ENCODE results near the gene CFAP299. TPM values are rescaled to one million over a fixed set of nuclear protein-coding genes. Genes with fewer than 3 reads are reported as not detected.

Gene CFAP299
- total and polyA plus RNA-seq, 9 of the 15 experiments (the other 6 are each of a cell fraction or from before 2014, with no cell fraction given) = 0.09 to 3.0 (median 0.76) TPM

DNA sequence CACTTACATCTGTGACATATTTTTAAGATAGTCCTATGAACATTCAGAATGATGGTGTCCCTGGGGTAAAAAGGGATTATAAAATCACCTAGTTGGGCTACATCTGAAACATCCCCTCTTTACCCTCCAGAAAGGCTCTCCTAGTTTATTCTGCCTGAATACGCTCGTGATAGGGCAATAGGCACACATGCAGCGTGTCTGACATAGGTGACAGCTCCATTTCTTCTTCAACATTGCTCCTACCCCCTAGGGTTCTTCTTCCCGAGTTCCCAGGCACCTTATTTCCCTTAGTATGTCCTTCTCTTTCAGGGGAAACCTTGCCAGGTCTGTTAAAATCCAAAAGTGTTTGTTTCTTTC is 27.1 kb upstream of the CFAP299 start:
- DNase-seq (ENCODE audit: extremely low read depth in 1 of 4, low spot score in 3 of 4) = no peak
- in situ Hi-C loops (cut with MboI) (no loop called here), intact Hi-C loops (cut with micrococcal nuclease) (no loop called here)
- no peak overlapping the region for H3K9ac ChIP-seq (ENCODE audit: insufficient read depth in 1 of 2, low read depth in 2 of 2, low read length in 2 of 2)
- FAIRE-seq = no peak
- H4K20me1 ChIP-seq (replicated peaks; ENCODE audit: control insufficient read depth, insufficient read depth, low read length) = no peaks in the 10 kb centered on the region
- H3K4me2 ChIP-seq (ENCODE audit: insufficient read depth, low read length) = 0 out of 2 replicates have a peak overlapping the region, but pooled peaks have one; percentile 45
- no peak overlapping the region for H3K27ac ChIP-seq (ENCODE audit: extremely low read depth, low read depth, low read length)
- ChIA-PET CTCF (ENCODE audit: low intra/inter-chr PET ratio) (no interaction called here), POLR2A (interaction anchor here (0.6 to 0.7 kb wide), 2 partner anchors 20 to 1812 kb away, joined by 3 read pairs; no protein-coding TSS in a partner anchor)
- H3K4me3 ChIP-seq = no peak overlapping the region
- H3K79me2 ChIP-seq (ENCODE audit: control insufficient read depth, insufficient read depth, low read length) = no peaks in the 10 kb centered on the region
- H3K9me3 ChIP-seq (replicated peaks; ENCODE audit: control insufficient read depth, insufficient read depth, low read depth, low read length) = no peaks in the 10 kb centered on the region
- H3K27me3 ChIP-seq (ENCODE audit: control insufficient read depth in 2 of 2, insufficient read depth in 2 of 2, low read length in 2 of 2) = no peaks in the 10 kb centered on the region
- BruUV-seq (replicated peaks) = no TSS peak
- H3K36me3 ChIP-seq (ENCODE audit: control insufficient read depth, insufficient read depth, low read length) = no peaks in the 10 kb centered on the region
- H2AFZ ChIP-seq (ENCODE audit: low read depth, low read length) = peak overlapping the region; percentile 58
- no peaks in the 10 kb centered on the region for H3K4me1 ChIP-seq (replicated peaks in 1 of 2; ENCODE audit: control insufficient read depth in 2 of 2, insufficient read depth in 2 of 2, low read length in 2 of 2)
- ATAC-seq = peak; percentile 51
- H3K9me1 ChIP-seq (ENCODE audit: control insufficient read depth, insufficient read depth, low read length) = no peaks in the 10 kb centered on the region
- WGBS (ENCODE audit: insufficient coverage, low coverage, missing lambda C conversion rate) = 7% methylated on average over 4 of the region's 4 CpGs
- TF ChIP-seq TAF7 (tag; IDR thresholded peaks at IDR 0.05) = no peak
- TF ChIP-seq RBM15 (IDR thresholded peaks at IDR 0.05; ENCODE audit: insufficient read depth, low read length) = no peak
- TF ChIP-seq PKNOX1 (IDR thresholded peaks at IDR 0.05) = no peak
- TF ChIP-seq, protein P1, sequence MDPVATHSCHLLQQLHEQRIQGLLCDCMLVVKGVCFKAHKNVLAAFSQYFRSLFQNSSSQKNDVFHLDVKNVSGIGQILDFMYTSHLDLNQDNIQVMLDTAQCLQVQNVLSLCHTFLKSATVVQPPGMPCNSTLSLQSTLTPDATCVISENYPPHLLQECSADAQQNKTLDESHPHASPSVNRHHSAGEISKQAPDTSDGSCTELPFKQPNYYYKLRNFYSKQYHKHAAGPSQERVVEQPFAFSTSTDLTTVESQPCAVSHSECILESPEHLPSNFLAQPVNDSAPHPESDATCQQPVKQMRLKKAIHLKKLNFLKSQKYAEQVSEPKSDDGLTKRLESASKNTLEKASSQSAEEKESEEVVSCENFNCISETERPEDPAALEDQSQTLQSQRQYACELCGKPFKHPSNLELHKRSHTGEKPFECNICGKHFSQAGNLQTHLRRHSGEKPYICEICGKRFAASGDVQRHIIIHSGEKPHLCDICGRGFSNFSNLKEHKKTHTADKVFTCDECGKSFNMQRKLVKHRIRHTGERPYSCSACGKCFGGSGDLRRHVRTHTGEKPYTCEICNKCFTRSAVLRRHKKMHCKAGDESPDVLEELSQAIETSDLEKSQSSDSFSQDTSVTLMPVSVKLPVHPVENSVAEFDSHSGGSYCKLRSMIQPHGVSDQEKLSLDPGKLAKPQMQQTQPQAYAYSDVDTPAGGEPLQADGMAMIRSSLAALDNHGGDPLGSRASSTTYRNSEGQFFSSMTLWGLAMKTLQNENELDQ (CRISPR knock-in tag; IDR thresholded peaks at IDR 0.05; ENCODE audit: borderline replicate concordance) = no peak
- no peak for TF ChIP-seq RBM34 (IDR thresholded peaks at IDR 0.05; ENCODE audit: borderline replicate concordance, insufficient read depth, low read length)
- no peak for TF ChIP-seq HDAC2 (IDR thresholded peaks at IDR 0.05)
- TF ChIP-seq ARID4B (CRISPR knock-in tag; IDR thresholded peaks at IDR 0.05) = no peak
- TF ChIP-seq, protein P2, sequence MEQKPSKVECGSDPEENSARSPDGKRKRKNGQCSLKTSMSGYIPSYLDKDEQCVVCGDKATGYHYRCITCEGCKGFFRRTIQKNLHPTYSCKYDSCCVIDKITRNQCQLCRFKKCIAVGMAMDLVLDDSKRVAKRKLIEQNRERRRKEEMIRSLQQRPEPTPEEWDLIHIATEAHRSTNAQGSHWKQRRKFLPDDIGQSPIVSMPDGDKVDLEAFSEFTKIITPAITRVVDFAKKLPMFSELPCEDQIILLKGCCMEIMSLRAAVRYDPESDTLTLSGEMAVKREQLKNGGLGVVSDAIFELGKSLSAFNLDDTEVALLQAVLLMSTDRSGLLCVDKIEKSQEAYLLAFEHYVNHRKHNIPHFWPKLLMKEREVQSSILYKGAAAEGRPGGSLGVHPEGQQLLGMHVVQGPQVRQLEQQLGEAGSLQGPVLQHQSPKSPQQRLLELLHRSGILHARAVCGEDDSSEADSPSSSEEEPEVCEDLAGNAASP (IDR thresholded peaks at IDR 0.05) = no peak
- TF ChIP-seq, protein P3, sequence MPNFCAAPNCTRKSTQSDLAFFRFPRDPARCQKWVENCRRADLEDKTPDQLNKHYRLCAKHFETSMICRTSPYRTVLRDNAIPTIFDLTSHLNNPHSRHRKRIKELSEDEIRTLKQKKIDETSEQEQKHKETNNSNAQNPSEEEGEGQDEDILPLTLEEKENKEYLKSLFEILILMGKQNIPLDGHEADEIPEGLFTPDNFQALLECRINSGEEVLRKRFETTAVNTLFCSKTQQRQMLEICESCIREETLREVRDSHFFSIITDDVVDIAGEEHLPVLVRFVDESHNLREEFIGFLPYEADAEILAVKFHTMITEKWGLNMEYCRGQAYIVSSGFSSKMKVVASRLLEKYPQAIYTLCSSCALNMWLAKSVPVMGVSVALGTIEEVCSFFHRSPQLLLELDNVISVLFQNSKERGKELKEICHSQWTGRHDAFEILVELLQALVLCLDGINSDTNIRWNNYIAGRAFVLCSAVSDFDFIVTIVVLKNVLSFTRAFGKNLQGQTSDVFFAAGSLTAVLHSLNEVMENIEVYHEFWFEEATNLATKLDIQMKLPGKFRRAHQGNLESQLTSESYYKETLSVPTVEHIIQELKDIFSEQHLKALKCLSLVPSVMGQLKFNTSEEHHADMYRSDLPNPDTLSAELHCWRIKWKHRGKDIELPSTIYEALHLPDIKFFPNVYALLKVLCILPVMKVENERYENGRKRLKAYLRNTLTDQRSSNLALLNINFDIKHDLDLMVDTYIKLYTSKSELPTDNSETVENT (CRISPR knock-in tag; IDR thresholded peaks at IDR 0.05) = no peak
- no peak for TF ChIP-seq POLR2B (IDR thresholded peaks at IDR 0.05; ENCODE audit: low read depth, partially characterized antibody)
- no peak for TF ChIP-seq ZNF41 (CRISPR knock-in tag; conservative IDR thresholded peaks at IDR 0.05)

Measured in K562 (cell line).